GM12874 (cell line): ENCODE measurements around the gene FCRLB.

Experiments used
- CTCF ChIP-seq: IDR thresholded peaks from 2 replicates; pipeline ENCODE4 v1.5.1; 2011; ENCODE audit warnings: low read depth, mild to moderate bottlenecking, control low read depth, low read length, moderate library complexity; ENCODE audit not compliant: insufficient read depth

Gene FCRLB

GRCh38 chr1:161735837-161736236 is 14.5 kb downstream of the FCRLB start:
- TF ChIP-seq CTCF: no peak

DNA sequence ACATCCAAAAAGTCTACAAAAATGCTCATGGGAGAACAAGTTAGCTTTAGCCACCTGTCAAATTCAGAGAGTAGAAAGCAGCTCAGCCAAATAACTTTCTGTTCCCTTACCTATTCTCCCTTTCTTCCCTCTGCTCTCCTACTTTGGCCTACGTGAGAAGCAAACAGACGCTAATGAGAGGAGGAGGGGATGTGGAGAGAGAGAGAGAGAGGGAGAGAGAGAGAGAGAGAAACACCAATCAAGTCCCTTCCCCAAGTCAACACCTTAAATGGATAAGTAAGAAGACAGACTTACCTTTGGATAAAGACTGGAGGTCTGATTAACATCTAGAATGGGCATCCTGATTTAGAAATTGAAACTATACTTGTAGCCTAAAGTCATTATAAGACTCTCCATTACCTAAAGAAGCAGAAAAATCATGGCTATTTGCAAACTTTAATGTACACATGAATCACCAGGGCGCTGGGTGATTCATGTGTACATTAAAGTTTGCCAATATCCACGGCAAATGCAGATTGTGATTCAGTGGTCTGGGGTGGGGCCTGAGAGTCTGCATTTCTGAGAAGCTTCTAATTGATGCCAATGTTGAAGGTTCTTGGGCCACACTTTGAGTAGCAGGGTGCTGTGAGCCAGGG is 15.1 kb downstream of the FCRLB start:
- no peak for TF ChIP-seq CTCF

DNA sequence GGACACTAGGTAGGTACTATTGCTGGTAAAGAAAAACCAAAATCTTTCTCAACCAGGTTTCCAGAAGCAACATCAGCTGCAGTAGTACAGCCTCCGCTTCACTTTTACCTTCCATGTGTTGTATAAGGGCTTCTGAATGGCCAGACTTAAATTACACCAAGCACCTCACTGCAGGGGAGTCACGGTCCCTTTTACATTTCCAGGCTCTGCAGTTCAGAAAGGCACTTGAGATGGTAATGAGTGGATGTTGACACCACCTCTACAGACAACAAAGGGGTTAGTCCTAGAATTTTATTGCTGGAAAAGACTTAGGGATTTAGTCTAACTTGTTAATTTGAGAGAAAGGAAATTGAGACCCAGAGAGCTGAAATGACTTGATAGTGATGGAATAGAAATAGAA is 16.3 kb downstream of the FCRLB start:
- TF ChIP-seq CTCF: no peak

DNA sequence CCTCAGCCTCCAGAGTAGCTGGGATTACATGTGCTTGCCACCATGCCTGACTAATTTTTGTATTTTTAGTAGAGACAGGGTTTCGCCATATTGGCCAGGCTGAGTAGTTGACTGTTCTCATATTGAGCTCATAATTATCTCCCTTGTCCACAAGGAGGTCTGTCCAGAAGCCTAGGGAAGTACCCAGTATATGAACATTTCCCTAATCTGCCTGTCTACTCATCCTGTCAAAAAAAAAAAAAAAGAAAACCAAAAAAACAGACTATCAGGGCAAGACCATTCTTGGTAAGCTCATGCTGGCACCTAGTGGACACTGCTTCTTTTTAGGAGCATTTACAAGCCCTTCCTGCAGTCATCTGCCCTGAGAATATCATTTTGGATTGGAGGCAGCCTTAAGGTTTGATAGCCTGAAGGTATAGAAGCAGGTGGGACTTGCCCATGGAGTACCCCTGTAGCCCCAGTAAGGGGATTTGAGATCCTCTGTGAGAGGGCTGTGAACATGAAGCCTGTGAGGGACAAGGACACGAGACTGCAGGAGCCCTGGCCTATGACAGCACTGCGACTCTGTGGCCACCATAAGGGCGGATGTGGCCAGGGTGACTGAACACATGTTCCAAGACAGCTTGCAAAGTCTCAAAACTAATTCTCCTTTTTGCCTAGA is 17.4 kb downstream of the FCRLB start:
- TF ChIP-seq CTCF: peak; percentile 48; the same call in 1 of the 2 replicates

- no peak for TF ChIP-seq CTCF
Observed at GRCh38 chr1:161739865-161740566, 18.7 kb downstream of the FCRLB start.

DNA sequence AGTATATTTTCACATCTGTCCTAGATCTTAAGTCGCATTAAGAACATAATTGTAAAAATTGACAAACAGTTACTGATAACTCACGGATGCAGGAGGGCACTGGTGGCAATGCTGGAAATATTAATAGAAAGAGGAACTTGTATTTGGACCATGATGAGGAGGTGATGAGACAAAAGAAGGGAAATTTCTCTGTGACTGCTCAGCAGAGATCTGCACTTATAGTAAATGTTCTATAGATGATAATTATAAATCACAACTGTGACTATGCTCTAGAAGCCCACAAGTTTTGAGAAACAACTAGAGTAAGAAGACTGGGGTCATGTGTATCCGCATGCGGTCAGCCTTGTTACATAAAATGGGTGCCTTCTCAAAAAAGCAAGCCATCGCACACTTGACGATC is 19.6 kb downstream of the FCRLB start:
- no peak for TF ChIP-seq CTCF

GRCh38 chr1:161743231-161743630 is 21.9 kb downstream of the FCRLB start:
- no peak for TF ChIP-seq CTCF
